GM12864 (cell line): ENCODE results near the gene METTL21A.
"Not testable (repeated sequence)": the region's sequence is repeated elsewhere in the genome, so short reads cannot be mapped to it uniquely, and the experiment has no call there.

Experiments
- DNase-seq: peaks from one replicate; pipeline ENCODE4 v3.0.0-alpha.2; 2011; ENCODE audit warnings: low read depth
- H3K4me3 ChIP-seq: 2 replicates; pipeline ENCODE4 v1.5.1; 2011; ENCODE audit warnings: mild to moderate bottlenecking, low read depth, low read length, control low read depth
- CTCF ChIP-seq: IDR thresholded peaks from 2 replicates; pipeline ENCODE4 v1.5.1; 2011; ENCODE audit warnings: low read depth, mild to moderate bottlenecking, moderate library complexity, low read length, control low read depth, inconsistent platforms; ENCODE audit errors: missing control alignments

Gene METTL21A

GRCh38 chr2:207640160-207640559 is 15.0 kb upstream of the METTL21A start:
- TF ChIP-seq CTCF: no peak
- no peak overlapping the region for H3K4me3 ChIP-seq
- no peak for DNase-seq

DNA sequence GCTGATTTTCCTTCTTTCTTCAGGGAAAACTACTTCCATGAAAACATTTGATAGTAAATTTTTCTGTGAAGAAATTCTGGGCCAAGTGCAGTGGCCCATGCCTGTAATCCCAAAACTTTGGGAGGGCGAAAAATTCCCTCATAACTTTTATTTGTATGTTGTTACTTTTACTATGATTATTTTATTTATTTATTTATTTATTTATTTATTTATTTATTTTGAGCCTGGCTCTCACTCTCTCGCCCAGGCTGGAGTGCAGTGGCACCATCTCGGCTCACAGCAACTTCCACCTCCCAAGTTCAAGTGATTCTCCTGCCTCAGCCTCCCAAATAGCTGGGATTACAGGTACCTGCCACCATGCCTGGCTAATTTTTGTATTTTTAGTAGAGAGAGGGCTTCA is 14.1 kb upstream of the METTL21A start:
- H3K4me3 ChIP-seq, DNase-seq: not testable (repeated sequence)

DNA sequence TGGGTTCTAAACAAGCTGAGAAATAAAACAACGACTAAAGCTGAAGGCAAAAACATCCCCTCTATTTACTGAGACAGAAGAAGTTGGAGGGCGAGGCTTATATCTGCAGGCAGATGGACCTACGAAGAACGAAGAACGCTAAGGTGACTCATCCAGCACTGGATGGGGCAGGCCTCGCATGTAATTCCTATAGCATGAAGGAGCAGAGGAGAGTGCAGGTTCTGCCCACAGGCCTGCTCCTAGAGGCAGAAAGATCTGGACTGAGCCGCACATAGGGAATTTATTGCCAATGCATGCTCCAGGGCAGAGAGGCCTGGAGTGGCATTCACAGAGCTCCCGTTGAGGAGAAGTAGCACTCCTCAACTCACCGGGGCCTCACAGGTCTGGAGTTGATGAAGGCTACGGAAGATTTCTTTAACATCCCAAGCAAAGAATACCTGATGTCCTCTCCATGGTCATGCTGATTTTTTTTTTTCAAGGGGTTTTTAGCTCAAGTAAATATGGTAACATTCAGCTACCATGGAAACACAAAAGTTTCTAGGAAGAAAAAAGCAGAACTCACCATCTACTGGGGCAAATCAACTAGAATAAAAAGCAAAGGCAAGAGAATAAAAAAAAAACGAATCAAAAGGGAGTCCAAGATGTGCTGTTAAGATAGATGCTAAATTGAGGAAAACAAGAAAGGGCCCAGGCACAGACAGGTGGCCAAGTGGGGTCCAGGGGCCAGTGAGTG is 10.4 kb upstream of the METTL21A start:
- no peak overlapping the region for H3K4me3 ChIP-seq
- DNase-seq: no peak
- TF ChIP-seq CTCF: no peak

- no peak for DNase-seq
- H3K4me3 ChIP-seq: no peak overlapping the region
- TF ChIP-seq CTCF: no peak
These were observed 8.5 kb upstream of the METTL21A start for GRCh38 chr2:207633686-207634085.

DNA sequence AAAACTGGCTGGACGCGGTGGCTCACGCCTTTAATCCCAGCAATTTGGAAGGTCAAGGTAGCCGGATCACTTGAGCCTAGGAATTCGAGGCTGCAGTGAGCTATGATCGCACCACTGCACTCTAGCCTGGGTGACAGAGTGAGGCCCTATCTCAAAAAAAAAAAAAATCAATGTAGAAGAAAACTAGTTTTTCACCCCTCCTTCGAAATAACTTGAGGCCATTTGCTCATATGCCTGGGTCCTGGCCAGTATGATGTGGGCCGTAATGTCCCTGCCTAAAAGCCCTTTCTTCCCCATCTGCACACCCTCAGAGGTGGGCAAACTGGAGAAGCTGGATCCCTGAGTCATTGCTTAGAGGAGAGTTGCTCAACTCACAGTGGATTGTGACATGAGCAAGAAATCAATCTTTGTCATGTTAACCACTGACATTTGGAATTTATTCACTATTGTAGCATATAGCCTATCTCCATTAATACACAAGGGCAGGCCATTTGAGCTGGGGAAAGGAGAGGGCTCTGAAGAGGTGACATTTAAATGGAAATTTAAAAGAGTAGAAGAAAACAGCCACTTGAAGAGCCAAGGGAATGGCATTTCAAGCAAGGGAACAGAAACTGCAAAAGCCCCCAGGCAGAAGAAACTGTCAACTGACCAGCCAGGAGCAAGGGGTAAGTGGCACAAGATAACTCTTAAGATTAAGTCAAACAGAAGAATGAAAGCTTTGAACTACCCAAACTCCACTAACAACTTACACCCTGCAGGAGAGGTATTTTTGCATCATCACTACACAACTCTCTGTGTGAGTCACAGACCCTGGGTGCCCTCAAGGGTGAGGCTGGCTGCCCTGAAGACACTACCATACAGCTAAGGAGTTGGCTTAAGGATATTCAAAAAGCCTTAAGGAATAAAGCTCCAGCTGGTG is 7.6 kb upstream of the METTL21A start:
- no peak overlapping the region for H3K4me3 ChIP-seq
- DNase-seq: no peak
- TF ChIP-seq CTCF: no peak

- no peak for TF ChIP-seq CTCF
- no peak for DNase-seq
- no peak overlapping the region for H3K4me3 ChIP-seq
These were observed 5.3 kb upstream of the METTL21A start for GRCh38 chr2:207630491-207630890.

DNA sequence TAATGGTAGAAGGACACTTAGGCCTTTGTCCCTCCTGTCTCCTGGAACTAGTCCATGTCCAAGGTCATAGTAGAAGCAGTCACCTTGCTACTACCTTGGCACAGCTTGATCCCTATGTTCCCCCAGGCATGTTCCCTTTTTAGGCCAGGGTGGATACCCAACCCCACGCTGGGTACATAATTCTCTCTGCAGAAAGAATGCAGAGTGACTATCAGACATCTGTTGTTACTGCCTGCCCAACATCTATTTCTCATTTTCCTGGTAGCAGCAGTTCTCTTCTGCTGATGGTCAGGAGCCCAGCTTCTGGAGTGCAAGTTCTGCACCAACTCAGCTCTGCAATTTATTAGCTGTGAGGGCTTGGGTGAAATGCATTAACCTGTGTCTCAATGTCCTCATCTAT is 4.4 kb upstream of the METTL21A start:
- DNase-seq: no peak
- no peak overlapping the region for H3K4me3 ChIP-seq
- no peak for TF ChIP-seq CTCF
